Endothelial cell (in vitro differentiated cells): ENCODE data around the gene UBAP1L. TPM values are rescaled to one million over a fixed set of nuclear protein-coding genes. Genes with fewer than 3 reads are reported as not detected.
"Not testable (repeated sequence)": the region's sequence is repeated elsewhere in the genome, so short reads cannot be mapped to it uniquely, and the experiment has no call there.

Source experiments
- DNase-seq: peaks from one replicate; pipeline ENCODE4 v3.0.0; 2021; ENCODE audit warnings: low spot score
- H3K27ac Mint-ChIP-seq: one replicate; pipeline ENCODE4 v1.8.0; 2021; ENCODE audit warnings: mixed read lengths, inconsistent platforms; ENCODE audit not compliant: unreplicated experiment
- H3K27me3 Mint-ChIP-seq: one replicate; pipeline ENCODE4 v1.8.0; 2021; ENCODE audit warnings: mild to moderate bottlenecking, moderate library complexity, mixed read lengths, inconsistent platforms; ENCODE audit not compliant: unreplicated experiment
- H3K36me3 Mint-ChIP-seq: one replicate; pipeline ENCODE4 v1.8.0; 2021; ENCODE audit warnings: mild to moderate bottlenecking, low read depth, mixed read lengths, inconsistent platforms; ENCODE audit not compliant: unreplicated experiment
- H3K4me1 Mint-ChIP-seq: one replicate; pipeline ENCODE4 v1.8.0; 2021; ENCODE audit warnings: mild to moderate bottlenecking, mixed read lengths, inconsistent platforms; ENCODE audit not compliant: unreplicated experiment
- H3K4me3 Mint-ChIP-seq: one replicate; pipeline ENCODE4 v1.8.0; 2021; ENCODE audit warnings: mild to moderate bottlenecking, mixed read lengths, inconsistent platforms; ENCODE audit not compliant: unreplicated experiment
- H3K9me3 Mint-ChIP-seq: one replicate; pipeline ENCODE4 v1.8.0; 2021; ENCODE audit warnings: mixed read lengths, inconsistent platforms; ENCODE audit not compliant: unreplicated experiment
- total RNA-seq: library from RNA; stranded (reverse); fragmentation: NEBNext Ultra II Directional; extraction: Animal tissue kit (Norgen Biotek cat#: 25700); gene quantifications from one replicate; pipeline ENCODE4 v1.2.1, GENCODE V29; 2021; ENCODE audit not compliant: unreplicated experiment
- TF ChIP-seq, protein P1 (sequence below): fragments of 200-600 bp; sonication (generic); IDR thresholded peaks from one replicate; pipeline ENCODE4 v1.5.0; 2021; ENCODE audit warnings: antibody characterized with exemption; ENCODE audit not compliant: unreplicated experiment

The UBAP1L gene
- total RNA-seq, 1 donor from 2014 or later = 1.8 TPM

DNA sequence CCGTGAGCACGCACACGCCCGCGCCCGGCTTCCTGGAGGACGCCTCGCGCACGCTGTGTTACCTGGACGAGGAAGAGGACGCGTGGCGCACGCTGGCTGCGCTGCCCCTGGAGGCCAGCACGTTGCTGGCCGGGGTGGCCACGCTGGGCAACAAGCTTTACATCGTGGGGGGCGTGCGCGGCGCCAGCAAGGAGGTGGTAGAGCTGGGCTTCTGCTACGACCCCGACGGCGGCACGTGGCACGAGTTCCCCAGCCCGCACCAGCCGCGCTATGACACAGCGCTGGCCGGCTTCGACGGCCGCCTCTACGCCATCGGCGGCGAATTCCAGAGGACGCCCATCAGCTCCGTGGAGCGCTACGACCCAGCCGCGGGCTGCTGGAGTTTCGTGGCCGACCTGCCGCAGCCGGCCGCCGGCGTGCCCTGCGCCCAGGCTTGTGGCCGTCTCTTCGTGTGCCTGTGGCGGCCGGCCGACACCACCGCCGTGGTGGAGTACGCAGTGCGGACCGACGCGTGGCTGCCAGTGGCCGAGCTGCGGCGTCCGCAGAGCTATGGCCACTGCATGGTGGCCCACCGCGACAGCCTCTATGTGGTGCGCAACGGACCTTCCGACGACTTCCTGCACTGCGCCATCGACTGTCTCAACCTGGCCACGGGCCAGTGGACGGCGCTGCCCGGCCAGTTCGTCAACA, 37.6 kb downstream of the UBAP1L start:
- peaks cover 10% of the 10 kb centered on the region for H3K27me3 Mint-ChIP-seq
- no peaks in the 10 kb centered on the region for H3K9me3 Mint-ChIP-seq
- H3K4me1 Mint-ChIP-seq = peaks cover 11% of the 10 kb centered on the region
- H3K36me3 Mint-ChIP-seq = peaks cover 6% of the 10 kb centered on the region
- no peak overlapping the region for H3K27ac Mint-ChIP-seq
- DNase-seq = no peak
- H3K4me3 Mint-ChIP-seq = no peak overlapping the region
- TF ChIP-seq, protein P1, sequence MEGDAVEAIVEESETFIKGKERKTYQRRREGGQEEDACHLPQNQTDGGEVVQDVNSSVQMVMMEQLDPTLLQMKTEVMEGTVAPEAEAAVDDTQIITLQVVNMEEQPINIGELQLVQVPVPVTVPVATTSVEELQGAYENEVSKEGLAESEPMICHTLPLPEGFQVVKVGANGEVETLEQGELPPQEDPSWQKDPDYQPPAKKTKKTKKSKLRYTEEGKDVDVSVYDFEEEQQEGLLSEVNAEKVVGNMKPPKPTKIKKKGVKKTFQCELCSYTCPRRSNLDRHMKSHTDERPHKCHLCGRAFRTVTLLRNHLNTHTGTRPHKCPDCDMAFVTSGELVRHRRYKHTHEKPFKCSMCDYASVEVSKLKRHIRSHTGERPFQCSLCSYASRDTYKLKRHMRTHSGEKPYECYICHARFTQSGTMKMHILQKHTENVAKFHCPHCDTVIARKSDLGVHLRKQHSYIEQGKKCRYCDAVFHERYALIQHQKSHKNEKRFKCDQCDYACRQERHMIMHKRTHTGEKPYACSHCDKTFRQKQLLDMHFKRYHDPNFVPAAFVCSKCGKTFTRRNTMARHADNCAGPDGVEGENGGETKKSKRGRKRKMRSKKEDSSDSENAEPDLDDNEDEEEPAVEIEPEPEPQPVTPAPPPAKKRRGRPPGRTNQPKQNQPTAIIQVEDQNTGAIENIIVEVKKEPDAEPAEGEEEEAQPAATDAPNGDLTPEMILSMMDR = no peak

DNA sequence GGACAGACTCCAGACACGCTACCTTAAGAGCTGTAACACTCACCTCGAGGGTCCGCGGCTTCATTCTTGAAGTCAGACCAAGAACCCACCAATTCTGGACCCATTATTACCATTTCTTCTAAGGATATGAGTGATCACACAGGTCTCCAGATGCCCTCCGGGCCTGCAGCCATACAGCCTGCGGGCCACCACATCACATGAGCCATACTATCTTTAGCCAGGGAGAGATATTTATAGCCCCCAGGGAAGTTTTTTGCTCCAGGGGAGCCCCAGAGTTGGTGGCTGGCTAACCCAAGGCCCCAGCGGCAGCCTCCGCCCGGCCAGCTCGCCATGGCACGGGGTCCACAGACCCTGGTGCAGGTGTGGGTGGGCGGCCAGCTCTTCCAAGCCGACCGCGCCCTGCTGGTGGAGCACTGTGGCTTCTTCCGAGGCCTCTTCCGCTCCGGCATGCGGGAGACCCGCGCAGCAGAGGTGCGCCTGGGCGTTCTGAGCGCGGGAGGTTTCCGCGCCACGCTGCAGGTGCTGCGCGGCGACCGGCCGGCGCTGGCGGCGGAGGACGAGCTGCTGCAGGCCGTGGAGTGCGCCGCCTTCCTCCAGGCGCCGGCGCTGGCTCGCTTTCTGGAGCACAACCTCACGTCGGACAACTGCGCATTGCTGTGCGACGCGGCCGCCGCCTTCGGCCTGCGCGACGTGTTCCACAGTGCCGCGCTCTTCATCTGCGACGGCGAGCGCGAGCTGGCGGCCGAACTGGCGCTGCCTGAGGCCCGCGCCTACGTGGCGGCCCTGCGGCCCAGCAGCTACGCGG, 38.3 kb downstream of the UBAP1L start, which contains the start of gene KBTBD13:
KBTBD13 (plus strand) TSS at position 261 of the 805 bp plus-strand sequence; CDS start at position 331, 70 bp downstream.
- Mint-ChIP-seq H3K4me1 (peaks cover 9% of the 10 kb centered on the region), H3K27ac (no peak within 1 kb of the TSS), H3K36me3 (peaks cover 6% of the 10 kb centered on the region), H3K27me3 (peaks cover 12% of the 10 kb centered on the region), H3K9me3 (no peaks in the 10 kb centered on the region), H3K4me3 (no peak within 1 kb of the TSS)
- DNase-seq = no peak
- TF ChIP-seq, protein P1 = no peak

DNA sequence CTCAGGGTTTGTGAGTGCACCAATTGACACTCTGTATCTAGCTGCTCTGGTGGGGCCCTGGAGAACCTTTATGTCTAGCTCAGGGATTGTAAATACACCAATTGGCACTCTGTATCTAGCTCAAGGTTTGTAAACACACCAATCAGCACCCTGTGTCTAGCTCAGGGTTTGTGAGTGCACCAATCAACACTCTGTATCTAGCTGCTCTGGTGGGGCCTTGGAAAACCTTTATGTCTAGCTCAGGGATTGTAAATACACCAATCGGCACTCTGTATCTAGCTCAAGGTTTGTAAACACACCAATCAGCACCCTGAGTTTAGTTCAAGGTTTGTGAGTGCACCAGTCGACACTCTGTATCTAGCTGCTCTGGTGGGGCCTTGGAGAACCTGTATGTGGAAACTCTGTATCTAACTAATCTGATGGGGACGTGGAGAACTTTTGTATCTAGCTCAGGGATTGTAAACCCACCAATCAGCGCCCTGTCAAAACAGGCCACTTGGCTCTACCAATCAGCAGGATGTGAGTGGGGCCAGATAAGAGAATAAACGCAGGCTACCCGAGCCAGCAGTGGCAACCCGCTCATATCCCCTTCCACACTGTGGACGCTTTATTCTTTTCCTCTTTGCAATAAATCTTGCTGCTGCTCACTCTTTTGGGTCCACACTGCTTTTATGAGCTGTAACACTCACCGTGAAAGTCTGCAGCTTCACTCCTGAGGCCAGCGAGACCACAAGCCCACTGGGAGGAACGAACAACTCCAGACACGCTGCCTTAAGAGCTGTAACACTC, 39.2 kb downstream of the UBAP1L start:
- not testable (repeated sequence) for H3K27ac Mint-ChIP-seq, H3K4me1 Mint-ChIP-seq, H3K4me3 Mint-ChIP-seq, DNase-seq, H3K9me3 Mint-ChIP-seq, H3K36me3 Mint-ChIP-seq
- peaks cover 13% of the 10 kb centered on the region for H3K27me3 Mint-ChIP-seq

DNA sequence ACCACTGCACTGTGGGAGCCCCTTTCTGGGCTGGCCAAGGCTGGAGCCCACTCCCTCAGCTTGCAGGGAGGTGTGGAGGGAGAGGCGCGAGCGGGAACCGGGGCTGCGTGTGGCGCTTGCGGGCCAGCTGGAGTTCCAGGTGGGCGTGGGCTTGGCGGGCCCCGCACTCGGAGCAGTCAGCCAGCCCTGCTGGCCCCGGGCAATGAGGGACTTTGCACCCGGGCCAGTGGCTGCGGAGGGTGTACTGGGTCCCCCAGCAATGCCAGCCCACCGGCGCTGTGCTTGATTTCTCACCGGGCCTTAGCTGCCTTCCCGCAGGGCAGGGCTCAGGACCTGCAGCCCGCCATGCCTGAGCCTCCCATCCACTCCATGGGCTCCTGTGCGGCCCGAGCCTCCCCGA, 40.1 kb downstream of the UBAP1L start:
- H3K36me3 Mint-ChIP-seq, H3K9me3 Mint-ChIP-seq, H3K4me1 Mint-ChIP-seq, H3K27ac Mint-ChIP-seq, DNase-seq, H3K4me3 Mint-ChIP-seq: not testable (repeated sequence)
- H3K27me3 Mint-ChIP-seq = peaks cover 15% of the 10 kb centered on the region

DNA sequence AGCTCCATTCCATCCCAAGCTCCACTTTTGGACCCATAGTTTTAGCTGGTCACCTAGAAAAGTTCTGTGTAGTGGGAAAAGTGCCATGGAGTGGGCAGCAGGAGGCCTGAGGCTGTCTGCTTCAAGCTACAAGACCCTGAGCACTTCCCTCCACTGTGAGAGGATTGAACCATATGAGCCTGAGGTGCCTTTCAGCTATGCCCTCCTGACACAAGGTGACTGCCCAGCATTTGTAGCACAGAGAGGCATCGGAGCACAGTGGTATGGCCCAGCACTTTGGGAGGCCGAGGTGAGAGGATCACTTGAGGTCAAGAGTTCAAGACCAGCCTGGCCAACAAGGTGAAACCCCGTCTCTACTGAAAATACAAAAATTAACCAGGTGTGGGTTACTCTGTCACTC, 42.4 kb downstream of the UBAP1L start:
- H3K36me3 Mint-ChIP-seq = no peaks in the 10 kb centered on the region
- TF ChIP-seq, protein P1 = no peak
- H3K27me3 Mint-ChIP-seq = peaks cover 6% of the 10 kb centered on the region
- no peak for DNase-seq
- H3K4me3 Mint-ChIP-seq = no peak overlapping the region
- no peak overlapping the region for H3K27ac Mint-ChIP-seq
- H3K9me3 Mint-ChIP-seq = no peaks in the 10 kb centered on the region
- H3K4me1 Mint-ChIP-seq = peaks cover 2% of the 10 kb centered on the region
